ENCODE results near the gene SLC2A14. TPM values are rescaled to one million over a fixed set of nuclear protein-coding genes. Genes with fewer than 3 reads are reported as not detected.
"Not testable (repeated sequence)": the region's sequence is repeated elsewhere in the genome, so short reads cannot be mapped to it uniquely, and the experiment has no call there.

The SLC2A14 gene
- total and polyA plus RNA-seq, 8 donors, result 4.3 to 8.1 (median 6.3) TPM

GRCh38 chr12:7797698-7798398, 74.9 kb downstream of the SLC2A14 start:
- peaks cover 3 to 6% (median 4%) of the 10 kb centered on the region in 3 donors for H3K4me1 ChIP-seq
- no peaks in the 10 kb centered on the region for H3K27me3 ChIP-seq
- FAIRE-seq (no peak), ATAC-seq (peak; percentile 95 to 98 (median 97)), DNase-seq (peak in 4 of 6 donors; percentile 26 to 43 (median 32))
- TF ChIP-seq CTCF (IDR thresholded peaks at IDR 0.05), result no peak
- no peaks in the 10 kb centered on the region for H3K9me3 ChIP-seq
- no peak overlapping the region for H3K4me3 ChIP-seq
- WGBS, 2 donors, result 42 to 45% methylated on average over 12 of the region's 12 CpGs
- H3K36me3 ChIP-seq, result no peaks in the 10 kb centered on the region
- peak overlapping the region in 2 of 4 donors; percentile 36 to 42 for H3K27ac ChIP-seq
- intact Hi-C loops (cut with DNase I), result no loop called here

GRCh38 chr12:7797269-7797668, 75.4 kb downstream of the SLC2A14 start:
- WGBS, 2 donors, result 87 to 92% methylated on average over 5 of the region's 7 CpGs
- not testable (repeated sequence) for ATAC-seq

GRCh38 chr12:7793211-7793610, 79.5 kb downstream of the SLC2A14 start:
- no peak for TF ChIP-seq CTCF (IDR thresholded peaks at IDR 0.05)
- FAIRE-seq (no peak), ATAC-seq (no peak), DNase-seq (no peak)
- no peaks in the 10 kb centered on the region for H3K9me3 ChIP-seq
- H3K4me1 ChIP-seq, result peaks cover 2 to 4% (median 3%) of the 10 kb centered on the region in 3 donors
- H3K36me3 ChIP-seq, result no peaks in the 10 kb centered on the region
- H3K27me3 ChIP-seq, result no peaks in the 10 kb centered on the region
- intact Hi-C loops (cut with DNase I), result no loop called here
- H3K27ac ChIP-seq, result no peak overlapping the region
- WGBS, 2 donors, result 53 to 89% methylated on average over 3 of the region's 3 CpGs
- no peak overlapping the region for H3K4me3 ChIP-seq

More at GRCh38 chr12:7797269-7797668, 75.4 kb downstream of the SLC2A14 start:
- intact Hi-C loops (cut with DNase I); H3K9me3 ChIP-seq; H3K4me1 ChIP-seq; H3K4me3 ChIP-seq; H3K27me3 ChIP-seq; H3K27ac ChIP-seq; FAIRE-seq; H3K36me3 ChIP-seq; DNase-seq: not testable (repeated sequence)

DNA sequence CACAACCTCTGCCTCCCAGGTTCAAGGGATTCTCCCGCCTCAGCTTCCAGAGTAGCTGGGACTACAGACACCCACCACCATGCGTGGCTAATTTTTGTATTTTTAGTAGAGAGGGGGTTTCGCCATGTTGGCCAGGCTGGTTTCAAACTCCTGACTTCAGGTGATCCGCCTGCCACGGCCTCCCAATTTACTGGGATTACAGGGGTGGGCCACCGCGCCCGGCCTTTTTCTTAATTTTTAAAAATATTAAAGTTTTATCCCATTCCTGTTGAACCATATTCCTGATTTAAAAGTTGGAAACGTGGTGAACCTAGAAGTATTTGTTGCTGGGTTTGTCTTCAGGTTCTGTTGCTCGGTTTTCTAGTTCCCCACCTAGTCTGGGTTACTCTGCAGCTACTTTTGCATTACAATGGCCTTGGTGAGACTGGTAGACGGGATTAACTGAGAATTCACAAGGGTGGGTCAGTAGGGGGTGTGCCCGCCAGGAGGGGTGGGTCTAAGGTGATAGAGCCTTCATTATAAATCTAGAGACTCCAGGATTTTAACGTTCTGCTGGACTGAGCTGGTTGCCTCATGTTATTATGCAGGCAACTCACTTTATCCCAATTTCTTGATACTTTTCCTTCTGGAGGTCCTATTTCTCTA, 83.7 kb downstream of the SLC2A14 start, which contains the start of gene NANOG:
NANOG (plus strand) TSS at position 519 of the 645 bp plus-strand sequence. CDS start 213 bp downstream, outside the sequence.
- H3K36me3 ChIP-seq; H3K27ac ChIP-seq; H3K4me1 ChIP-seq; intact Hi-C loops (cut with DNase I); H3K9me3 ChIP-seq; DNase-seq; H3K27me3 ChIP-seq; ATAC-seq; FAIRE-seq: not testable (repeated sequence)
- WGBS, 2 donors, result 81 to 86% methylated on average over 12 to 13 of the region's 13 CpGs
- H3K4me3 ChIP-seq, result peak within 1 kb of the TSS in 1 of 4 donors; percentile 0

DNA sequence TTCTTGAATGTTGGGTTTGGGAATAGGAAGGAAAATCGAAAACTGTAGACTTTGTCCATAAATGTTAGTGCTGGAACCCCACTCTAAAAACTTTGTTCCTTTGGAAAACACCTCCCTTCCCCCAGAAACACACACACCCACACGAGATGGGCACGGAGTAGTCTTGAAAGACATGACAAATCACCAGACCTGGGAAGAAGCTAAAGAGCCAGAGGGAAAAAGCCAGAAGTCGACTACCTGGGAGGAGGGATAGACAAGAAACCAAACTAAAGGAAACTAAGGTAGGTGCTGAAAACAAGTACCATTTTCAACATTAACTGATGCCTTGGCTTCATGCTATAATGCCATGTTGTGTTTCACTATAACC, 84.4 kb downstream of the SLC2A14 start:
- no peak for TF ChIP-seq CTCF (IDR thresholded peaks at IDR 0.05)
- peak overlapping the region in 1 of 4 donors; percentile 66 for H3K27ac ChIP-seq
- peak overlapping the region in 1 of 4 donors; percentile 0 for H3K4me3 ChIP-seq
- FAIRE-seq (no peak), DNase-seq (no peak), ATAC-seq (no peak)
- no peaks in the 10 kb centered on the region for H3K9me3 ChIP-seq
- 12 to 16% methylated on average over 4 of the region's 4 CpGs for WGBS, 2 donors
- H3K36me3 ChIP-seq, result no peaks in the 10 kb centered on the region
- peaks cover 0 to 4% (median 0%) of the 10 kb centered on the region in 3 donors for H3K4me1 ChIP-seq
- no peaks in the 10 kb centered on the region for H3K27me3 ChIP-seq
- intact Hi-C loops (cut with DNase I), result no loop called here
